ENCODE data around the gene PHLDA2. TPM values are rescaled to one million over a fixed set of nuclear protein-coding genes. Genes with fewer than 3 reads are reported as not detected.
A peak's percentile ranks its signal among the peaks of the same experiment; 100 is the strongest.

PHLDA2 gene
- total and polyA plus RNA-seq, 3 experiments from 2014 or later = 1.3 to 2.9 (median 2.1) TPM

DNA sequence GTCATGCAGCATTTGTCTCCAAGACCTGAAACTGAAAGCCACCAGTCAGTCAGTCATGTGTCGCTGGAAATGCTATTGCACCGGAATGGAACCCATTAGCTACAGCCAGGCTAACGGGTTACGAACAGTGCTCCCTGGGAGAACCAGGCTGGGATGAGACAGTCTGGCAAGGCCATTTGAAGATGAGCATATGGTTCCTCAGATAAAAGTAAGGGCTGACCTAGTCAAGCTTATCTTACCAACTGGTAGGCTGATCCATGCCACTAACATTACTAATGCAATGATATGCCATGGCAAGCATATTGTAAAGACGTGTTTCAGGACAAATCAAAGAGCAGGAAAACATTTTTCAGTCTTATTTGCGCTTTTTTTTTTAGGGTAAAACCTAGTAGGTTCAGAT lies 34.5 kb upstream of the PHLDA2 start:
- H3K27ac Mint-ChIP-seq = peak overlapping the region in 2 of 8 donors; percentile 26
- H3K4me3 Mint-ChIP-seq = no peak overlapping the region
- H3K4me1 Mint-ChIP-seq = peaks cover 20 to 48% (median 47%) of the 10 kb centered on the region in 3 donors
- no peaks in the 10 kb centered on the region for H3K9me3 Mint-ChIP-seq
- DNase-seq = no peak
- CTCF ChIA-PET = interaction anchor here (0.7 kb wide), 1 partner anchor 58 kb away, joined by 4 read pairs; no protein-coding TSS in a partner anchor
- POLR2A ChIA-PET = no interaction called here
- Histone ChIP-seq H3K36me3 (ENCODE audit: insufficient read depth, low read length) (peaks cover 81% of the 10 kb centered on the region), H3K27ac (ENCODE audit: low read depth, low read length) (no peak overlapping the region), H3K4me3 (ENCODE audit: low read length) (no peak overlapping the region), H3K9me3 (ENCODE audit: low read length) (no peaks in the 10 kb centered on the region), H3K27me3 (ENCODE audit: insufficient read depth, low read length, poor library complexity, severe bottlenecking) (no peaks in the 10 kb centered on the region), H3K4me1 (ENCODE audit: insufficient read depth, low read length) (no peaks in the 10 kb centered on the region)
- H3K36me3 Mint-ChIP-seq = peaks cover 19 to 96% (median 53%) of the 10 kb centered on the region in 3 donors
- H3K27me3 Mint-ChIP-seq = no peaks in the 10 kb centered on the region

DNA sequence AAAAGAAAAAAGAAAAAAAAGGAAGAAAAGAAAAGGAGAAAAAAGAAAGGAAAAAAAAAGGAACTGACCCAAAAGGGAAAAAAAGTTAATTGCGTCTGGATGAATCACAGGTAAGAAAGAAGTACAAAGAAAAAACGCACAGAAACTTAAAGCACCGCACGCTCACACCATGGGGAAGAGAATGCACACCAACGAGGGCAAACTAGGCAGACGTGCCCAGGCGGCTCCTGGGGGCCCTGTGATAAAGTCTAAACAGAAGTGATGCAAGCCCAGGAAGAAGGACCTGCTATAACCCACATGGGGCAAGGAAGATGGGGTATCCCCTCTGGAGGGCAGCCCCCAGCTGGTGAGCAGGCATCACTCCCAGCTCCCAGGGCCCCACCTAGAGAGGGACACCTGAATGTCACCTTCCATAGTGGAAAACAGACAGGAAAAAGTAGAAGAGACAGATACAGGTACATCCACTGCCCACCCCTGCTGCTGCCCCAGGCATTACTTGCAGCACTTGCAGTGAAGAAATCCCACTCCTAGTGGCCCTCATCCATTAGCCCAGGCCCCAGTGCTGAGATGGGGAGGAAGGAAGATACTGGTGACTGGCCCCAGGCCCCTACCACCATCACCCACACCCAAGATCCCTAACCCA lies 34.0 kb upstream of the PHLDA2 start:
- Histone ChIP-seq H3K4me3 (ENCODE audit: low read length) (no peak overlapping the region), H3K27me3 (ENCODE audit: insufficient read depth, low read length, poor library complexity, severe bottlenecking) (no peaks in the 10 kb centered on the region), H3K27ac (ENCODE audit: low read depth, low read length) (no peak overlapping the region), H3K4me1 (ENCODE audit: insufficient read depth, low read length) (no peaks in the 10 kb centered on the region), H3K36me3 (ENCODE audit: insufficient read depth, low read length) (peaks cover 81% of the 10 kb centered on the region), H3K9me3 (ENCODE audit: low read length) (no peaks in the 10 kb centered on the region)
- Mint-ChIP-seq H3K27me3 (no peaks in the 10 kb centered on the region), H3K9me3 (no peaks in the 10 kb centered on the region), H3K4me3 (no peak overlapping the region), H3K36me3 (peaks cover 21 to 96% (median 50%) of the 10 kb centered on the region in 3 donors), H3K4me1 (peaks cover 20 to 48% (median 47%) of the 10 kb centered on the region in 3 donors), H3K27ac (peak overlapping the region in 1 of 8 donors; percentile 63)
- POLR2A ChIA-PET = no interaction called here
- no peak for DNase-seq
- CTCF ChIA-PET = interaction anchor here (0.7 kb wide), 1 partner anchor 58 kb away, joined by 4 read pairs; no protein-coding TSS in a partner anchor

- ChIA-PET POLR2A (no interaction called here), CTCF (interaction anchor here (1.4 kb wide), 1 partner anchor 60 kb away, joined by 4 read pairs; no protein-coding TSS in a partner anchor)
- no peak overlapping the region for H3K27ac ChIP-seq (ENCODE audit: low read depth, low read length)
- no peaks in the 10 kb centered on the region for H3K4me1 ChIP-seq (ENCODE audit: insufficient read depth, low read length)
- Mint-ChIP-seq H3K27ac (peak overlapping the region in 3 of 8 donors; percentile 22 to 68 (median 33)), H3K4me1 (peaks cover 11 to 39% (median 39%) of the 10 kb centered on the region in 3 donors), H3K4me3 (no peak overlapping the region), H3K9me3 (no peaks in the 10 kb centered on the region), H3K36me3 (peaks cover 13 to 95% (median 41%) of the 10 kb centered on the region in 3 donors), H3K27me3 (no peaks in the 10 kb centered on the region)
- no peaks in the 10 kb centered on the region for H3K9me3 ChIP-seq (ENCODE audit: low read length)
- DNase-seq = no peak
- H3K4me3 ChIP-seq (ENCODE audit: low read length) = no peak overlapping the region
- H3K27me3 ChIP-seq (ENCODE audit: insufficient read depth, low read length, poor library complexity, severe bottlenecking) = no peaks in the 10 kb centered on the region
- H3K36me3 ChIP-seq (ENCODE audit: insufficient read depth, low read length) = peaks cover 82% of the 10 kb centered on the region
These were observed 31.9 kb upstream of the PHLDA2 start for GRCh38 chr11:2961080-2961479.

DNA sequence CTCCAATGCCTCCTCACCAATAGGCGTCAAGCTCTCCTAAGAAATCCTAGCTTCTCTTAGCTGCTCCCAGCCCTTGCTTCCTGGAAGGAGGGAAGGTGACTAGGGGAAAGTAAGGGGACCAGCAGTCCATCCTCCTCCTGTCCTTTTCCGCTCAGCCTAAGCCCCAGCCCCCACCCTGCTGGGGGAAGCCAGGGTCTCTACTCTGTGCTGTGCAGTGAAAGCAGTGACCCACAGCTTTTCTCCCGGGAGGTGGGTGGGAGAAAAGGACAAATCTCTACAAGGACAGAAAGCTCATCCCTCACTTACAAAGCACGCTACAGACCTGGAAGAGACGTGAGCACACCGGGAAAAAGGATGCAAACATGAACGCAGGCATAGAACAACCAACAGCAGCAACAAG lies 30.9 kb upstream of the PHLDA2 start:
- Mint-ChIP-seq H3K27me3 (no peaks in the 10 kb centered on the region), H3K4me3 (no peak overlapping the region), H3K36me3 (peaks cover 12 to 95% (median 41%) of the 10 kb centered on the region in 3 donors), H3K9me3 (no peaks in the 10 kb centered on the region), H3K27ac (no peak overlapping the region), H3K4me1 (peaks cover 11 to 34% (median 34%) of the 10 kb centered on the region in 3 donors)
- Histone ChIP-seq H3K9me3 (ENCODE audit: low read length) (no peaks in the 10 kb centered on the region), H3K27me3 (ENCODE audit: insufficient read depth, low read length, poor library complexity, severe bottlenecking) (no peaks in the 10 kb centered on the region), H3K4me1 (ENCODE audit: insufficient read depth, low read length) (no peaks in the 10 kb centered on the region), H3K27ac (ENCODE audit: low read depth, low read length) (no peak overlapping the region), H3K4me3 (ENCODE audit: low read length) (no peak overlapping the region), H3K36me3 (ENCODE audit: insufficient read depth, low read length) (peaks cover 82% of the 10 kb centered on the region)
- CTCF ChIA-PET = interaction anchor here (1.4 kb wide), 1 partner anchor 61 kb away, joined by 4 read pairs; no protein-coding TSS in a partner anchor
- DNase-seq = no peak
- POLR2A ChIA-PET = interaction anchor here (1.1 kb wide), 1 partner anchor 55 kb away, joined by 3 read pairs; no protein-coding TSS in a partner anchor

DNA sequence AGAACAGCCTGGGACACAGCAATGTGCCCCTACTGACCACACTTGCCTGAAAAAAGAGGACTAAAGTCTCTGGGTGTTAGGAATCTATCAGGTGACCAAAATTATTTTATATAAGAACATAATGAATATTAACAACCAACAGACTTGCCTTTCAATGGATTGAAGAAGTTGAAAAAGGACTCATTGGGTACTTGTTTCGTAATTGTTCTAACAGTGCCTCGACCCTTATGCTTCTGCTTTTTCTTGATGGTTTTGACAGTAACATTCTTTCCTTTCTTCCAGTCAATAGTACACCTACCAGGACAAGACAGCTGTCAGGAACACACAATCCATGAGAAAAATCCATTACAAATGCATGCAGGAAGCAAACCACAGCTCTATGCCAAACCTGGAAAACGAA lies 29.0 kb upstream of the PHLDA2 start:
- Mint-ChIP-seq H3K27me3 (no peaks in the 10 kb centered on the region), H3K9me3 (no peaks in the 10 kb centered on the region), H3K4me1 (peaks cover 11 to 26% (median 23%) of the 10 kb centered on the region in 3 donors), H3K4me3 (no peak overlapping the region), H3K36me3 (peaks cover 7 to 95% (median 39%) of the 10 kb centered on the region in 3 donors), H3K27ac (no peak overlapping the region)
- ChIA-PET CTCF (interaction anchor here (1.6 kb wide), 1 partner anchor 17 kb away, joined by 5 read pairs; no protein-coding TSS in a partner anchor), POLR2A (no interaction called here)
- no peak for DNase-seq
- no peak overlapping the region for H3K27ac ChIP-seq (ENCODE audit: low read depth, low read length)
- H3K36me3 ChIP-seq (ENCODE audit: insufficient read depth, low read length) = peaks cover 77% of the 10 kb centered on the region
- no peaks in the 10 kb centered on the region for H3K4me1 ChIP-seq (ENCODE audit: insufficient read depth, low read length)
- H3K9me3 ChIP-seq (ENCODE audit: low read length) = no peaks in the 10 kb centered on the region
- H3K27me3 ChIP-seq (ENCODE audit: insufficient read depth, low read length, poor library complexity, severe bottlenecking) = no peaks in the 10 kb centered on the region
- H3K4me3 ChIP-seq (ENCODE audit: low read length) = no peak overlapping the region

DNA sequence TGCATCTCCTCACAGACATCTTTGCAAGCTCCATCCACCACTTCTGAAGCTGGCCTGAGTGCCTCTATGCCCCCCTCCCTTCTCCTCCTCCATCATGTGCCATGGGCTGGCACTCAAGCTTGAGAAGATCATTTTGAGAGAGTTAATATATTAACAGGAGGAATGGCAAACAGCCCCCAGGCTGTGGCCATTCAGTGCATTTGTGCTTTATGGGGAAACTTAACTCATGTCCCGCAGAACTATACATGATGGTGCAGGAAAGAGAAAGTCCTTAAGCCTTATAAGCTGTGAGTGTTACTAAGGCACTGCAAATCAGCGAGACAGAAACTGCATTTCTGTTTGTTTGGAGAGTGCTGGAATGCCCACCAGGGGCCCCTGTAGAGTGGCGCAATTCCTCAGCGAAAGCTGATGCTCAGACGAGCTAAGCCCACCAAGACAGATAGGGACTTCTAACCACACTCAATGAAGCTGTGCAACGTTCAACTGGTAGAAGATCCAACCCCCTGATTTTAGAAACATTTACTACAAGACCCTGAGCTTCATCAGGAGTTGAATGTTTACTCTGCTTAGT lies 26.8 kb upstream of the PHLDA2 start:
- peaks cover 7 to 98% (median 37%) of the 10 kb centered on the region in 3 donors for H3K36me3 Mint-ChIP-seq
- peaks cover 12 to 33% (median 20%) of the 10 kb centered on the region in 3 donors for H3K4me1 Mint-ChIP-seq
- H3K9me3 Mint-ChIP-seq = no peaks in the 10 kb centered on the region
- H3K4me1 ChIP-seq (ENCODE audit: insufficient read depth, low read length) = no peaks in the 10 kb centered on the region
- no peak overlapping the region for H3K4me3 Mint-ChIP-seq
- peak overlapping the region in 4 of 8 donors; percentile 34 to 75 (median 50) for H3K27ac Mint-ChIP-seq
- no peak overlapping the region for H3K27ac ChIP-seq (ENCODE audit: low read depth, low read length)
- H3K36me3 ChIP-seq (ENCODE audit: insufficient read depth, low read length) = peaks cover 89% of the 10 kb centered on the region
- CTCF ChIA-PET = no interaction called here
- no peak for DNase-seq
- no peak overlapping the region for H3K4me3 ChIP-seq (ENCODE audit: low read length)
- no peaks in the 10 kb centered on the region for H3K9me3 ChIP-seq (ENCODE audit: low read length)
- no peaks in the 10 kb centered on the region for H3K27me3 ChIP-seq (ENCODE audit: insufficient read depth, low read length, poor library complexity, severe bottlenecking)
- H3K27me3 Mint-ChIP-seq = no peaks in the 10 kb centered on the region
- POLR2A ChIA-PET = no interaction called here

- Histone ChIP-seq H3K27ac (ENCODE audit: low read depth, low read length) (no peak overlapping the region), H3K9me3 (ENCODE audit: low read length) (no peaks in the 10 kb centered on the region), H3K4me1 (ENCODE audit: insufficient read depth, low read length) (no peaks in the 10 kb centered on the region), H3K36me3 (ENCODE audit: insufficient read depth, low read length) (peaks cover 90% of the 10 kb centered on the region), H3K27me3 (ENCODE audit: insufficient read depth, low read length, poor library complexity, severe bottlenecking) (no peaks in the 10 kb centered on the region), H3K4me3 (ENCODE audit: low read length) (no peak overlapping the region)
- Mint-ChIP-seq H3K27ac (peak overlapping the region in 3 of 8 donors; percentile 6 to 43 (median 41)), H3K4me3 (no peak overlapping the region), H3K36me3 (peaks cover 7 to 97% (median 34%) of the 10 kb centered on the region in 3 donors), H3K27me3 (peaks cover 0 to 1% of the 10 kb centered on the region in 2 donors), H3K9me3 (no peaks in the 10 kb centered on the region), H3K4me1 (peaks cover 15 to 39% (median 19%) of the 10 kb centered on the region in 3 donors)
- ChIA-PET POLR2A (interaction anchor here (1.4 kb wide), 1 partner anchor 8 kb away, joined by 3 read pairs; no protein-coding TSS in a partner anchor), CTCF (no interaction called here)
- no peak for DNase-seq
These were observed 25.0 kb upstream of the PHLDA2 start for GRCh38 chr11:2954263-2954662.

GRCh38 chr11:2952290-2952689 lies 23.1 kb upstream of the PHLDA2 start:
- Histone ChIP-seq H3K4me3 (ENCODE audit: low read length) (no peak overlapping the region), H3K9me3 (ENCODE audit: low read length) (no peaks in the 10 kb centered on the region), H3K27me3 (ENCODE audit: insufficient read depth, low read length, poor library complexity, severe bottlenecking) (no peaks in the 10 kb centered on the region), H3K4me1 (ENCODE audit: insufficient read depth, low read length) (no peaks in the 10 kb centered on the region), H3K27ac (ENCODE audit: low read depth, low read length) (no peak overlapping the region), H3K36me3 (ENCODE audit: insufficient read depth, low read length) (peaks cover 92% of the 10 kb centered on the region)
- POLR2A ChIA-PET = no interaction called here
- CTCF ChIA-PET = interaction anchor here (1.3 kb wide), 1 partner anchor 65 kb away, joined by 3 read pairs; no protein-coding TSS in a partner anchor
- H3K9me3 Mint-ChIP-seq = no peaks in the 10 kb centered on the region
- peaks cover 0 to 1% of the 10 kb centered on the region in 2 donors for H3K27me3 Mint-ChIP-seq
- H3K36me3 Mint-ChIP-seq = peaks cover 3 to 98% (median 36%) of the 10 kb centered on the region in 3 donors
- DNase-seq = no peak
- peaks cover 18 to 56% (median 27%) of the 10 kb centered on the region in 3 donors for H3K4me1 Mint-ChIP-seq
- H3K4me3 Mint-ChIP-seq = no peak overlapping the region
- peak overlapping the region in 1 of 8 donors; percentile 42 for H3K27ac Mint-ChIP-seq
